GM19463 (cell line): ENCODE data around the gene ECEL1.

Experiments used
- ATAC-seq: cut with Tn5 transposase; IDR thresholded peaks from one replicate; pipeline ENCODE4 v1.9.1; 2021; ENCODE audit warnings: mild to moderate bottlenecking, moderate library complexity; ENCODE audit not compliant: unreplicated experiment

ECEL1 gene

GRCh38 chr2:232485757-232486557 lies 1.7 kb downstream of the ECEL1 start:
- no peak for ATAC-seq

- ATAC-seq, result no peak
These were observed 2.3 kb downstream of the ECEL1 start for GRCh38 chr2:232485348-232485756.

DNA sequence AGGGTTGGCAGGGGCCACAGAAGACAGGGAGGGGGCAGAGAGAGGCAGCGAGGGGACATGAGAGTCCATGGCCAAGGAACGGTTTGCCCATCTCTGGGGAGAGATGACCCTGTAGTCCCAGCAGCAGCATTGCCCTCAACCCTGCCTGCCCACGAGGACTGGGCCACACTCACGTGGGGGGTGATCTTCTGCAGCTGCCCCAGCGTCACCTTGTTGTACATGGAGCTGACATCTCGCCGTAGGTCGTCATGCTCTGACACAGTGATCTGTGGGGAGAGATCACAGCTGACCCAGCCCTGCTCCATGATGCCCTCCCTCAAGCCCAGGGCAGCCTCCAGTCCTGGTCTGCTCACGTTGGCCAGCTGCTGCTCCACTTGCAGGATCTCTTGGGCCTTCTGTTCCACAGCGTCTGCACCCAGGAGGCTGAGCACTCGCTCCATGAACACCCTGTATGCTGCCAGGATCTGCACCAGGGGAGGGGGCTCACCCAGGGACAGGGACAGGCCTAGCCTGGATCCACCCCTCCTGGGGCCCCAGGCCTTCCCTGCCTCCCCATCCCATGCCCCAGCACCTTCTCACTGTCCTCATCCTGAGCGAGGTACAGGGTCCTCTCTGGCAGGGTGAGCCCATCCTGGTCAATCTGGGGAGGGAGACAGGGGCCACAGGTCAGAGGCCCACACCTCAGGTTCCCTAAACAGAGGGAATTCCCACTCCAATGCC lies 2.8 kb downstream of the ECEL1 start:
- no peak for ATAC-seq

DNA sequence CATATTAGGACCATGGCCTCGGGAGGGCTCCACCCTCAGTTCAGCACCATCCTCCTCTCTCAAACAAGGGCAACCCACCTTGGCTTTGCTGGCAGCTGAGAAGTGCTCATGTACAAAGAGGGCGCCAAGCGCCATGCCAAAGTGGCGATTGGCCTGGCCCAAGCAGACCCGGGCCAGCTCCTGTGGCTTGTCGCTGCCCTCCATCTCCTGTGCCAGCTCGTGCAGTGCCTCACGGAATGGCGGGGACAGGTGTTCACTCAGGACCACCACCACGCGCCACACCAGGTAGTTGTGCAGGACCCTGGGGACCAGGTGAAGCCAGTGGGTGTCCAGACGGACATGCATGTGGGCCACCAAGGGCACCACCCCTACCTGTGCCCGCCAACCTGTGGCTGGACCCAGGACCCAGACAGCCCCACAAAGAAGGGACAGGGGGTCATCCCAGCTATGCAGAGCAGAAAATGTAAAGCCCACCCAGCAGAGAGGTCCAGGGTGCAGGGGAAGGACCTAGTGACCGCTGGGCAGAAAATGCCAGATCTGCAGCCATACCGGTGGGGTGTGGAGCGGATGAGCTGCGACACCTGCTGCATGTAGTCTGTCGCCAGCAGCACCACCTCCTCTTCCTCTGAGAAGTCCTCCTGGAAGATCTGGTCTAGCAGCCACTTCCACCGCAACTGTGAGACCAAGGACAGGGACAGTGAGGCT lies 3.6 kb downstream of the ECEL1 start:
- no peak for ATAC-seq

- no peak for ATAC-seq
These were observed 4.2 kb downstream of the ECEL1 start for GRCh38 chr2:232483311-232483922.

DNA sequence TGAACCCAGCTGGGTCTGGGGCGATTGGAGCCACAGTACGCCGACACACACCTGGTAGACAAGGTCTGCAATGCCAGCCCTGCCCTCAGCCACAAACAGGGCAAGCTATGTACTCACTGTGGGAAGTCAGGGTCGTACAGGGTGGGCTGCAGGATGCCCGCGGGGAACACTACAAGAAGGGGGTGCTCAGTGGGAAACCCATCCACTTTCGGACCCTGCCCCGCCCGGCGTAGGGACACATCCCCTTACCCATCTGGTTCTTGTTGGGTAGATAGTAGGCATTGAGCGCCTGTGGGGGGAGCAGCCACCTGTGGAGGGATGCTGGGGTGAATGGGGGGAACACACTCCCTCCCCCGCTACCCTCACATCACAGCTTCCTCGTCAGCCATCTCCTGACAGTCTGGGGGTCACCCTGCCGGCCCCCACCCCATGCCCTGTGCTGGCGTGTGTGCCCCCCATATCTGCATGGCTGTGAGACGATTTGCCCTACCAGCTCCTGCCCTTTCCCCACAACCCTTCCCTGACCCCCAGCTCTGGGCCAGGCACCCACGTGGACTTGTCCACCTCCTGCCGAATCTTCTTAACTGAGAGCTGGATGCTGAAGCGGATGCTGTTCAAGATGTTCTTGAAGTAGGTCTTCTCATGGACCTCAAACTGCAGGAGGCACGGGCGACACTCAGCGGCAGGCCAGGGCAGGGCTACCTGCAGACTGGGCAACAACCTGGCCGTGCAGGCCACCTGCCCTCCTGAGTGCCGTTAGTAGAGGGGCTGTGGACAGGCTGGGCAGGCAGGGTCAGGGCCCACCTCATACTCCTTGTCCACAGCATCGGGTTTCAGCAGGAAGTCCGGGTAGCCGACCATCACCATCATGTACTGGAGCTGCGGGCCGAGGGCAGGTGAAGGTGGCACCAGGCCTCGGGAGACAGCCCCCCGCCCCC lies 5.1 kb downstream of the ECEL1 start:
- no peak for ATAC-seq

GRCh38 chr2:232481322-232482140 lies 6.1 kb downstream of the ECEL1 start:
- no peak for ATAC-seq

GRCh38 chr2:232480201-232481190 lies 7.1 kb downstream of the ECEL1 start:
- ATAC-seq, result no peak

DNA sequence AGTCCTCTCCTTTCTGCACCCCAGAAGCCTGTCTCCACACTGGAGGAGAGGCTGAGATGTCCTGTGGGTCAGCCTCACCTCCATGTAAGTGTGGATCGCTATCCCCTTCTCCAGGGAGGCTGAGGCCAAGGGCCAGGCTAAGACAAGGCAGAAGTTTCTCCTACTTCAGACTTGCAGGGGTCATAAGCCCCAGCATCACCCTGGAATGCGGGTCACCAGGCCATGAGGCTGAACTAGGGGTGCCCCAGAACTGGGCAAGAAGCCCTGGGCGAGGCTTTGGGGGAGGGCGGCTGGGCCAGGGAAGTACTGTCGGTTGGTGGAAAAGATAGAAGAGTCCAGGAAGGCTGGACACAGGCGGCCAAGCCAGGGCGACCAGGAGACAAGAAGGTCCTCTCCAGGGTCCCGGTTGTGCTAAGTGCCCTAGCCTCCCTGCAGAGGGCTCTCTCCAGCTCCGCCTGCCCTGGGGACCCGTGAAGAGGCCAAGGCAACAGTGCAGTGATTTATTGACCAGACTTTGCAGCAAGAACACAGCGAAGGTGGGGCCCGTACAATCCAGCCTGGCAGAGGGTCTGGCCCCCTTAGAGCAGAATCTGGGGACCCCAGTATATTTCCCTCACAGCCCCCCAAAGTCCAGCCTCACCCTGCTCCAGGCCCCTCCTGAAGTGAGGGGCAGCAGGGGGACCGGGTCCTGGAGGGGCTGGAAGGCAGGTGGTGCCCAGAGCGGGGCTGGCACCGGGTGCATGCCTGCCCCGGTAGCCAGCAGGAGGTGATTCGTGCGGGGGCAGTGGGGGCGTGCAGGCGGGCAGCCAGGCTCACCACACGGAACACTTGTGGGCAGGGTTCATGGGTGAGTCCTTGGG lies 8.1 kb downstream of the ECEL1 start:
- no peak for ATAC-seq

DNA sequence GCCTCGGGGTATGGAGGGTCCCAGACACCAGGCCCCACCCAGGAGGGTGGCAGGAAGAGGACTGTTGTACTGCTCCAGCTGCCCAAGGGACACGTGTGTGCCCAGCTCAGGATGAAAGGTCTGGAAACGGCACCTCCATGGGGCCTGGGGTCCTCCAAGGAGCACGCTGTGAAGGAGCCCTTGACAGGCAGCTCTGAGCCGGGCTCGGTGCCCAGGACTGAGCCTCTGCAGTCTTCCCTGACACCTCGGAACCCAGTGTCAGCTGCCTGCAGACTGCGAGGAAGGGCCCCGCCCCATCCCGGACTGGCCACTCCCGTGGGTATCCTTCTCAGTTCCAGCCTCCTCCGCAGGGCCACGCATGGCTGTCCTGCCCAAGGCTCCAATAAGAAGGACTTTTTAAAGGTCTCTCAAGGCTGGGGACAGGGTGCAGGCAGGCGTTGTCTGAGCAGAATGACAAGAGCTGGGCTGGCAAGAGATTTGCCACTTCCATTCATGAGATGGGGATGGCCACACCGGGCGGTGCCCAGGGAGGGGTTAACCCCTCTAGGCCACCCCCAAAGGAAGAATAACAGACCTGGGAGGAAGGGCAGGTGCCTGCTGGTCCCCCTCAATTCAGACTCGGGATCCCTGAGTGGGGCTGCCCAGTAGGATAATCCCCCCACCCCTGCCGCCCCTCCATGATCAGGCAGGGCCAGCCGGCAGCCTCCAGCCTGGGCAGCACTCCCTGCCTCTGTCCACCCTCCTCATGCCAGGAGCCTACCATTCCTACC lies 8.9 kb downstream of the ECEL1 start:
- ATAC-seq, result no peak

DNA sequence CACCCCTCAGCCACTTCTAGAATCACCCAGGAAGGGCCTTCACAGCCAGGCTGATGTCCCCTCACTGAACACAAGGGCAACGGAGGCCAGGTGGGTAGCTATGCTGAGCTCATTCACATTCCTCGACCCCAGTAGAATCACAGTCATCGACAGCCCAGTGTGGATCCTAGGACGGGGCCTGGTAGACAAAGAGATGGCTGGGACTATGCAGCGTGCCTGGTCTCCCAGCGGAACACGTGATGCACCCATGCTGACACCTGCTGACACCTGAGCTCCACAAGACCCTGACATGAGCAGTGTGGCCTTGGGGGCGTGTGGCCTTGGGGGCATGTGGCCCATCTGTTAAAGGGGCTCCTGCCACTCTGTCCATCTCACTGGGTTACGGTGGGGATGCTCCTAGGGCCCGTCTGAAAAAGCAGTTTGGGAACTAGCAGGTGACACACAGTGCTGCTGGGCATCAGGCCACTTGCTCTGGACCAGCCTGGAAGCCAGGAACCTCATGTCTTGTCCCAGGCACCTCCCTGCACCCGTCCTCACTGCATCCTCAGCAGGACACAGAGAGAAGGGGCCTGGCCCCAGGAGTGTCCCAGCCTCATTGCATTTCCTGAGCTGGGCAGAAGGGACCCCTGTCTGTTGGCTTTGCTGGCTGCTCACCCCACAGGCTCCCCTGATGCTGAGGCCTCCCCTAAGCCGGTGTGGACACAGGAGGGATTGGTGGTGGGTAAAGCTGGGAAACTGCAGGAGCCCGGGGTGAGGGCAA lies 9.7 kb downstream of the ECEL1 start:
- ATAC-seq, result no peak

DNA sequence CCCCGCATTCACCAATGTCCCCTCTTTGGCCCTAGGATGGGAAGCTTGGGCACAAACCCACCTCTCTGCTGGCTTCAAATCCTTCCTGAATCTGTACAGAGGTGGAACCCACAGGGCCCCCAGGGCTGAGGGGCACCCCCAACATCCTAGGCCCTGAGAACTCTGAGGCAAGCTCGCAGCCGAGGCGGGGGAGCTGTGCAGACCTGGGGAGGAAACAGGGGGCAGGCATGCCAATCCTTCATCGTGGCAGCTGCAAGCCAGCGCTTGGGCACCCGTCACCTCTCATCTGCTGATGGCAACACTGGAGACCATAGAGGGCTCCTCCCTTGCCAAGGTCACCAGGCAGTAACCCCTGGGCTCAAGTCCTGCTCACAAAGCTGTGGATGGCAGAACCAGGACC lies 10.8 kb downstream of the ECEL1 start:
- no peak for ATAC-seq

GRCh38 chr2:232476045-232476444 lies 11.6 kb downstream of the ECEL1 start:
- ATAC-seq, result no peak

- no peak for ATAC-seq
These were observed 14.2 kb downstream of the ECEL1 start for GRCh38 chr2:232473467-232473890.

- ATAC-seq, result no peak
These were observed 21.4 kb downstream of the ECEL1 start for GRCh38 chr2:232466221-232466620.

DNA sequence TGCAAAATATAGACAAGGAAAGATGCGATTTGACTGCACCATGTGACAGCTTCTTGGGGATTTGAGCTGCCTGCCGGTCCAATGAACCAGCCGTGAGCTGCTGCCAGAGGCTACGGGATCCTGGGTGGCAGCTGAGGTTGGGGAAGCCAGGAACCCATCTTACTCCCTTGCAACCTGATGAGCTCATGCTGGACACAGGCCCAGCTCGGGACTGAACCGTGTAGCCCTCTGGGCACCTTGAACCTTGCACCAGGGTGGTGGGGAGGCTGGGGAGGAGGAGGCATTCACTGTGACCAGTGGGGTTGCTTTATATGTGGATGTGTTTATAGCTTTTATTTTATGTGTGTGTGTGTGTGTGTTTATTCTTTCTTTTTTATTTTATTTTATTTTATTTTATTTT lies 22.6 kb downstream of the ECEL1 start:
- ATAC-seq, result no peak
